ENCODE results near the gene STT3B.

GRCh38 chr3:31493149-31493548 is 39.6 kb upstream of the STT3B start:
- no peak for TF ChIP-seq CTCF (conservative IDR thresholded peaks at IDR 0.05; ENCODE audit: low read length)
- TF ChIP-seq EZH2phosphoT487 (IDR thresholded peaks at IDR 0.05; ENCODE audit: borderline replicate concordance, low read depth, low read length): no peak
